ENCODE data around the gene STOML1.
"Not testable (repeated sequence)": the region's sequence is repeated elsewhere in the genome, so short reads cannot be mapped to it uniquely, and the experiment has no call there.

The STOML1 gene

GRCh38 chr15:73986055-73986775, 5.9 kb downstream of the STOML1 start:
- no peak for DNase-seq

GRCh38 chr15:73985101-73985873, 6.8 kb downstream of the STOML1 start:
- DNase-seq, result no peak

DNA sequence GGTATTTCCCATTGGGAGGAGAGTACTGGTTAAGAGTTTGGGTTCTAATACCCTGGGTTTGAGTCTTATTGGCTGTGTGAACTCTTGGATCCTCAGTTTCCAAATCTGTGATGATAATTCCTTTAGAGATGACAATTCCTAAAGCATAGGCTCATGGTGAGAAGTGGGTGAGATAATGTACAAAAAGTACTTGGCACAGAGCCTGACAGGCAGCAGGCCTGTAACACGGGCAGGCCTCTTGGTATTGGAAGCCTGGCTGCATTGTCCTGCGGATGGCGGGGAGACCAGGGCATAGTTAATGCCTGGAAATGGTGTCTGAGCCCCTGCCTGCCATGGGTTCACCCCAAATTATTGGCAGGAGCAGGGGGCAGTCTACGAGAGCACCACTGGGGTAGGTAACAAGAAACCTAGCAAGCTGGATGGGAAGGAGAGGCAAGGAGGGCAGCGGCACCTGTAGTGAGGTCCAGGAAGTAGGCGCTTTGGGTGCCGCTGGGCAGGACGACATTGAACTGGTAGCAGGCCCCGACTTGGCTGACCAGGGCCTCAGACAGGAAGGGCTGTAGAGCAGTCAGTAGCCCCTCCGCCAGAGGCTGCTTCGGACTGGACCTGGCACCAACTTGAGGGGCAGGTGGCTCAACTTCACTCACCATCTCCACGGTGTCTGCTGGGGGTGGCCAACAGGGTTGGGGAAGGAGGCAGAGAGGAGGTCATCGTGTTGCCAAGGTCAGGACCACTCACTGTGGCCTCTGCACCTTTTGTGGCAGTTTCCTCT, 7.7 kb downstream of the STOML1 start:
- no peak for DNase-seq

DNA sequence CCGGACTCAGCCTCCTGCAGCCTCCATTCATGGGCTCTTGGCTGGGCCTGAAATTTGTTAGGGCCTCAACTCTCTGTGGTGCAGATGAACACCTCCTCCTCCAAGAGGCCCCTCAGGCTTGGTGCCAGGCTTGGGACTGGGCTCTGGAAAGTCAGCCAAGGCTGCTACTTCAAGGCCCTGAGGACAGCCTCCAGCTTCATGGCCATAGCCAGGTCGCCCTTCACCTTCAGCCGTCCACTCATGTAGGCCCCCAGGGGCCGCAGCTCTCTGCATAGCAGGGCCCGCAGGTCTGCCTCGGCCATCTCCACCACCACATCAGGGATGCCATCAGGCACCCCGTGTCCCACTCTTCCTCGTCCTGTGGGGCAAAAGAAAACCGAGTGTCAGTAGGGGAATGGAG, 8.3 kb downstream of the STOML1 start:
- DNase-seq, result no peak

GRCh38 chr15:73983211-73983727, 8.8 kb downstream of the STOML1 start:
- no peak for DNase-seq

- no peak for DNase-seq
These were observed 9.7 kb downstream of the STOML1 start for GRCh38 chr15:73982222-73982962.

DNA sequence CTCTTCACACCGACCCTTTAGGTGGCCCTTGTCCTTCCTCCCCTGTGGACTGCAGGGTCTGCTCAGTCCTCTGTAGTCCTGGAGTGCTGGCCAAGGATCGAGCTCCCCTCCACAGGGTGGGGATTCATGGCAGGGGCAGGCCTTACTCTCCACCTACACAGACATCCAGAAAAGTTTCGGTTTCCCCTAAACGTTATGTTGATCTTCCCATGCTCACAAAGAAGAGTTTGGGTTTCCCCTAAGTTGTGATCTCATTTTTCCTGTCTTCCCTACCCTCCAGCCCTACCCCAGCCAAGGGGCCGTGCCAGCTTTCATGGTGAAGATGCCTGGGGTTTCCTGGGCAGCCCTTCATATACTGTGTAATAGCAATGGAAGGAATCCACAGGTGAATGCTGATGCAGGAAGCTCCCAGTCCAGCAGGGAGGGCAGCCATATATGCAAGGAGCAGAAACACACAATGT, 10.3 kb downstream of the STOML1 start:
- DNase-seq, result no peak

GRCh38 chr15:73979636-73980035, 12.5 kb downstream of the STOML1 start:
- no peak for DNase-seq

- no peak for DNase-seq
These were observed 13.2 kb downstream of the STOML1 start for GRCh38 chr15:73978896-73979295.

DNA sequence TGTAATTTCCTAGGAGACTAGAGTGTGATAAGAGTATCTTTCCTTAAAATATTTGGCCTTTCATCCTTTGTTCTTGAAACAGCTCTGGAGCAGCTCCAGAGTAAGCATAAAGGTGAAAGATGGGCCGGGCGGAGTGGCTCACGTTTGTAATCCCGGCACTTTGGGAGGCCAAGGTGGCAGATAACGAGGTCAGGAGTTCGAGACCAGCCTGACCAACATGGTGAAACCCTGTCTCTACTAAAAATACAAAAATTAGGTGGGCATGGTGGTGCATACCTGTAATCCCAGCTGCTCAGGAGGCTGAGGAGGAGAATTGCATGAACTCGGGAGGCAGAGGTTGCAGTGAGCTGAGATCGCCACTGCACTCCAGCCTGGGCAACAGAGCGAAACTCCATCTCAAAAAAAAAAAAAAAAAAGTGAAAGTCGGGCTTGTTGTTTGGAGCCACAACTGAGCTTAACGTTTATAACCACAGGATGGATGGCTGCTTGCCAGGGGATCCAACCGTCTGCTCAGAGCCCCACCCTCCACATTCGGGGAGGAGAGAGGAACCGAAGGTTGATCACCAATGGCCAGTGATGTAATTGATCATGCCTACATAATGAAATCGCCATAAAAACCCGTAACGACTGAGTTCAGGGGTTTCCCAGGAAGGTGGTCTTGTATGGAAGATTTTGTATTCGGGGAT, 16.5 kb downstream of the STOML1 start:
- DNase-seq, result not testable (repeated sequence)

- DNase-seq, result not testable (repeated sequence)
These were observed 18.4 kb downstream of the STOML1 start for GRCh38 chr15:73973683-73974200.

DNA sequence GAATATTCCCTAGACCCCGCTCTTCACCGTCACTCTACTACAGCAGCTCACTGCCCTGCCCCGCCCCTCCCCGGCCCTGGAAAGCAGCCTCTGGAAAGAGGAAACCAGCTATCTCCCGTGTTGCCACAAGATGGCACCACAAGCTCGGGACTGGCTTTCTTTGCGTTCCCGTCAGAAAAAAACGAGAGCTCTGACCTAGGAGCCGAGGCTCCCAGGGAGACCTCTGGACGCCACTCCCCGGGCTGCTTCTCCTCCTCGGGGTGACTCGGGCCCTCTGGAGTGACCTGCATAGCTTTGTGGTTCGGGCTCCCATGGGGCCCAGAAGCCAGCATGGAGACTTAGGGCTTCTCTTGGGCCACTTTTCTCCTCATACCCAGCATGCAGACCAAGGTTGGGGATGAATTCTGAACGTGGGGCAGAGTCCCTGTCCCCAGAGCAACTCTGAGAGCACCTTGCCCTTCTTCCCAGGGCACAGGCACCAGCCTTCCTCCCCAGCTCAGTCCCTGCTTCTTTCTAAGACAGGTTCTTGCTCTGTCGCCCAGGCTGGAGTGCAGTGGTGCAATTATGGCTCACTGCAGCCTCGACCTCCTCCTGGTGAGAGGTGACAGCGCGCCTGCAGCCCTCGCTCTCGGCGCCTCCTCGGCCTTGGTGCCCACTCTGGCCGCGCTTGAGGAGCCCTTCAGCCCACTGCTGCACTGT, 19.0 kb downstream of the STOML1 start:
- peak; percentile 45 for DNase-seq

DNA sequence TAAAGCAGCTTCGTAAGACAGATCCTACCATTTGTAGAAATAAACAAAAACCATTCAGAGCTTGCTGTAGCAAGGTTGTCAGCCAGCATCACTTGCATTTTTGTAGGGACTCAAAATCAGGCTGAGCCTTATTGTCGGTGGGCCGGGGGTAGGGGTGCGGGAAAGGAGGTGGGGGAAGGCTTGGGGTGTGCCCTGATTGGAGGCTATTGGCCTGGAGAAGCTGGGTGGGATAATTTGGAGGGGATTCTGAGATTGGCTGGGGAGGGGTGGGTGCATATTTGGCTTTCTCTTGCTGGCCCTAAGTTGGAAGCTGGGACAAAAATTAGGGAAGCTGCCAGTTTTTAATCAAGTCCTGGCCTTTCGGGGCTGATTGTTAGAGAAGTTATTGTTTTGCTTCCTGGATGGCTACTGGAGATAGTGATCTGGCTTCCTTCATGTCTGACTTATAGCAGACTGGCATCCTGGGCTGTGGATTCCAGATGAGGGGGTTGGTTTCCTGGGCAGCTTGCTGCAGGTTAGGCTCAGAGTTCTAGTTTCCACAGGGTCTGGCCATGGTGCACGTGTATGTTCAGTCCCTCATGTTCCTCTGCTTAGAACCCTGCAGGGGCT, 22.8 kb downstream of the STOML1 start:
- DNase-seq, result no peak

GRCh38 chr15:73968461-73968860, 23.6 kb downstream of the STOML1 start:
- no peak for DNase-seq

DNA sequence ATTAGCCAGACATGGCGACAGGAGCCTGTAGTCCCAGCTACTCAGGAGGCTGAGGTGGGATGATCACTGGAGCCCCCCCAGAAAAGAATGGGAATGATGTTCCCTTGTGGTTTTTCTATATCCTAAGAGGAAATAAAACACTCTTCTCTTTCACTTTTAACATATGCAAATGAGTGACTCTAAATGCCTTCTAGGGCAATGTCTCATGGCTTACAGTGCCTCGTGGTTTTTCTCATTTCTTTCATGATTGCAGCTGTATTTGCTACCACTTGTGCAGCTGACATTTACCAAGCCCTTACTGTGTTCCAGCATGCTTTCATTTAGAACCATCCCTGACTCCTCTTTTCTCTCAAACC, 26.4 kb downstream of the STOML1 start:
- peak; percentile 15 for DNase-seq

GRCh38 chr15:73965094-73965757, 26.9 kb downstream of the STOML1 start:
- no peak for DNase-seq

DNA sequence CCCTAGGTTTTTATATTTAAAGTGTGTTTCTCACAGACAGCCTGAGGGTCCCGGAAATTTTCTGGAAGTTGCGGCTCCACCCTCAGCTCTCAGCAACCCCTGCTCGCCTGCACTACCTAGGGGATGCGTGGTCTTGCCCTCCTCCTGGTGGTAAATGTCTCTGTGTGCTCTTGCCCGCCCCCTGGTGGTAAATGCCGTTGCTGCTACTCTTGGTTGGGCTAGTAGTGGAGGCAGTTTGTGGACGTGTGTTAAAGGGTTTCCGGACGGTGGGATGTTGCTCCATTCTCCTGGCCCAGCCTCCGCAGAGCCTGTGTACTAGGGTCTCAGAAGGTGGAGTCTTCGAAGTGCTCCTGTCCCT, 27.4 kb downstream of the STOML1 start:
- DNase-seq, result peak; percentile 41

- no peak for DNase-seq
These were observed 29.7 kb downstream of the STOML1 start for GRCh38 chr15:73962433-73962832.

- not testable (repeated sequence) for DNase-seq
These were observed 31.5 kb downstream of the STOML1 start for GRCh38 chr15:73960472-73961070.

DNA sequence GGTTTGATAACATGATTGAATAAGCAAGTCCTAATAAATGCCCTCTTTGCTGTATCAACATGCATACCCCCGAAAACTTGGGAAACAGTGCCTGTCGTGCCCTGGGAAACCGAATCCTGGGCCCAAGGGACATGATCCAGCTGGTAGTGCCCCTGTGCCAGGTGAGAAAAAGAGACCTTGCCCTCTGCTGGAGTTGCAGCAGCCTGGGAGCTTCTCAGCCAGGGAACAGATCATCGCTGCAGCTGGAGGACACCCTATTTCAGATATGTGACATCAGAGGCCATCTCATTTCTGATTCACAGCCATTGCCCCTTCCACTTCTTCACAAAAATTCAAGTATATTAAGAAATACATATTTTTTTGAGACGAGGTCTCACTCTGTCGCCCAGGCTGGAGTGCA, 32.3 kb downstream of the STOML1 start:
- no peak for DNase-seq

Data from NCI-H2029 (cell line).